ENCODE measurements around the gene MGA.

MGA gene

DNA sequence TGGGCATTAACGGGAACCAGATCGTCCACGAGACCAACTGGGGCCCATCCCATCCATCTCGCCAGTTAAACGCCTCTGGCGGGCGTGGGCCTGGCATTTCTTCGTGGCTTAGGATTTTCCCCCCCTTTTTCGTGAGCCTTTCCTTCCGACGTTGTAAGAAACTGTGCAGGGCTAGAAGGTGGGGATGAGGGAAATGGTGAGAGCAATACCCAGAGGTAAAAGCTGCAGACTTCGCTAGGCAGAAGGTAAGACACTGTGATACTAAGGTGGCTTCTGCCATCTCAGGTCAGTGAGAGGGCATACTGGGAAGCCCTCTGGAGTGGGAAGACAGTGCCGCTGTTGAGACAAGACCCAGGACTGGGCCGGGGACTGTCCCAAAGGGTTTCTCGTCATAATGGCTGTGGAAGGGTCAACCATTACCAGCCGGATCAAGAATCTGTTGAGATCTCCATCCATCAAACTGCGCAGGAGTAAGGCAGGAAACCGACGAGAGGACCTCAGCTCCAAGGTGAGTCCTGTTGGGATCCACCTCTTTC lies 114.7 kb downstream of the MGA start:
- DNase-seq (ENCODE audit: low read depth, low spot score): no peak
- peak overlapping the region; percentile 85 for H3K4me3 ChIP-seq (ENCODE audit: low read length)

DNA sequence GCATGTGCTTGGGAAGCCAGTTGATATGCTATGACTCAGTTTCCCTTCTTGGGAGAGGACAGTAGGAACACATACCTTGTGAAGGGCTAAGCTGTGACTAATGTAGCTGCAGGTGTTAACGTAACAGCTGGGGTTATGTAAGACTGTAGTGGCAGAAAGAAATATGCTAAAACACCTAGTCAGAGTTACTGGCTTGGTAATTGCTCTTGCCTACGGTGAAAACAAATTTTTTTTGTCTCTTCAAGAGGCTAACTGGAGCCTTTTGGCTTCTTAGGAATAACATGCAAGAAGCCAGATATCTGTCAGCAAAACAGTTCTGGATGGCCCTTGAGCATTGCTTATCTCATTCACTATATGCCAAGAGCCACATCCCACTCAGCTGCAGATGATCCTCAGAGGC lies 115.4 kb downstream of the MGA start:
- no peak for DNase-seq (ENCODE audit: low read depth, low spot score)
- peak overlapping the region; percentile 85 for H3K4me3 ChIP-seq (ENCODE audit: low read length)

GRCh38 chr15:41777421-41777973 lies 117.3 kb downstream of the MGA start:
- DNase-seq (ENCODE audit: low read depth, low spot score): no peak
- no peak overlapping the region for H3K4me3 ChIP-seq (ENCODE audit: low read length)

DNA sequence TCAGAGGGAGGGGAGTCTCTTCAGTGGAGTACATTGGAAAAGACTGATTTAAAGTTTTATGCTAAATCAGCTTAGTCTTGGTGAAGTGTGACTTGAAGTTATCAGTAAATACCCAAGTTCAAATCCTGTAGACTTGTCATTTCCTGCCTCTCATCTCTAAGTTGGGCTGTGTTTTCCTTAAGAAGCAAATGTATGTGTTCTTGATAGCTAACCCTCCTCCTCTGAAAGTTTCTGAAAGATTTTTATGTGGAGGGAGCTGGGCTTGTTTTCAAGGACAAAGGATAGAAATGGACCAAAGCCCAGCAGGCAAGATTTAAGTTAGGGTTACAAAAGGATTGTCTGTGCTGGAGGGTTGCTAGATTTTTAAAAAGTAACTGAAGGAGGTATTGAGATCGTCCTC lies 118.3 kb downstream of the MGA start:
- no peak overlapping the region for H3K4me3 ChIP-seq (ENCODE audit: low read length)
- no peak for DNase-seq (ENCODE audit: low read depth, low spot score)

DNA sequence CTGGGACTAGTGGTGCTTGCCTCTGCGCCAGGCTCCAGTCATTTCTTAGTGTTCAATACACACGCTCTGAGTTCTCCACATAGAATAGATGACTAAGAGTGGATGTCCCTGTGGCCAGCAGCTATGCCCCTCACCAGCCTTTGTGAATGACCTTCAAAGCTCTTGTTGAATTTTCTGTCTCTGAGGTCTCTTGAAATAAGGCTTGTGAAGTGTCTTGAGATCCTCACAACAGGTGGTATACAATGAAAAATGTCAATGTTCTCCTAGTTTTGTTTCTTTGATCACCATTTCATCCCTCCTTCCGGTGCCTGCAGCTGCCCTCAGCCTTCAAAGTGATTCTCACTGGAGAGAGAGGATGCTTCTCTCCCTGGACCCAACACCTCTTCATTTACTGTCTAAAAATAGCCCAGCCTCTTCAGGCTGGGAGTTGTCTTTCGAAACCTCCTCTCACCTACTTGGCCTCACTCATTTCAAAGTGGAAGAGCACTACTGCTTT lies 119.5 kb downstream of the MGA start:
- no peak for DNase-seq (ENCODE audit: low read depth, low spot score)
- H3K4me3 ChIP-seq (ENCODE audit: low read length): no peak overlapping the region

DNA sequence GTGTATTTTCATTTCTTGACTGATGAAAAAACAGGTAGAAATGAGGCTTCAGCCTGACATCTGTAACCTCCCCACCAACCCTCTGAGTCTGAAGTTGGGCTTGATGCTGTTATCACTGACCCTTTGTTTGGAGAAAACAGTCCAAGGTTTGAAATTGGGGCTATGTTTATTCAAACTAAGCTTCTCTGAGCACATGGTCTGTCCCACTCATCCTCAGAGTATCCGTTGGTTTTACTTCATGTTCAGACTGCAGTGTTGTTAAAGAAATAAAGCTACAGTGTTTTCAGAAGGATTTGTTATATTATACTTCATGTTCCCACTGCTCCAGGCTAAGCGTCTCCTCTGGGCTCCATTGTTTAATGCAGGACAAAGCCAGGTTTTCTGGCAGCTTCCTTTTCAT lies 120.1 kb downstream of the MGA start:
- DNase-seq (ENCODE audit: low read depth, low spot score): no peak
- no peak overlapping the region for H3K4me3 ChIP-seq (ENCODE audit: low read length)

GRCh38 chr15:41780727-41781126 lies 120.5 kb downstream of the MGA start:
- DNase-seq (ENCODE audit: low read depth, low spot score): no peak
- H3K4me3 ChIP-seq (ENCODE audit: low read length): no peak overlapping the region

GRCh38 chr15:41782371-41783282 lies 122.4 kb downstream of the MGA start:
- no peak overlapping the region for H3K4me3 ChIP-seq (ENCODE audit: low read length)
- DNase-seq (ENCODE audit: low read depth, low spot score): no peak

DNA sequence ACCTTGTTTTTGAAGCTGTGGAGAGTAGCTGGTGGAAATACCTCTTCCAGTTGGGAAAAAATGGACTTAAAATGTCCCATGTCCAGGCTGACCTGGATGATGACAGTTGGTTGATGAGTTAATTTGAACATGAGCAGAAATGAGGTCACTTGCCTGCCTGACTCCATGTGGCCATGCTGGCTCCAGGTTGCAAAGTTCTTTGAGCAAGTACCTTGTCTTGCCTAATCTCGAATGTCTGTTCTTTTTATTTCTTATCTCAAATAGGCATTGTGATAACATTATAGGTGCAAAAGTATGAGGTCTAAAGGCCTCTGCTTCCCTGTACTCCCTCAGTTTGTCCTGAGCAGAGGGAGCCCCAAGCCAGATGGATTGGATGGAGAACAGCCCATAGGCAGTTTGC lies 123.1 kb downstream of the MGA start:
- no peak for DNase-seq (ENCODE audit: low read depth, low spot score)
- no peak overlapping the region for H3K4me3 ChIP-seq (ENCODE audit: low read length)

DNA sequence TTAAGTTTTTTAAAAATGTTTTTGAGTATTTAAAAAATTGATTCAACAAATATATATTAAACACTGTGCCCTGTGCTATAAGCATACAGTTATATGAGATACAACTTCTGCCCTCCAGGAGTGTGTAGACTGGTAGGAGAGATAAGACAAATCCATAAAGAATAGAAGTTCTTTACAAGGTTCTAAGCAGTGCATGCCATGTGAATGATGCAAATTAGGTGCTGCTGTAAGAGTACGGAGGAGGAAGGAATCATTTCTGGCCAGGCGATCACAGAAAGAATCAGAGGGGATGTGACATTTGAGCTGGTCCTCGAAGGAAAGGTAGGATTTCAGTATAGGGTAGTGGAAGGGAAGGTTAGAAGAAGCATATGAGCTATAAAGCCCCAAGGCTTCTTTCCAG lies 128.1 kb downstream of the MGA start:
- no peak for DNase-seq (ENCODE audit: low read depth, low spot score)
- H3K4me3 ChIP-seq (ENCODE audit: low read length): no peak overlapping the region

DNA sequence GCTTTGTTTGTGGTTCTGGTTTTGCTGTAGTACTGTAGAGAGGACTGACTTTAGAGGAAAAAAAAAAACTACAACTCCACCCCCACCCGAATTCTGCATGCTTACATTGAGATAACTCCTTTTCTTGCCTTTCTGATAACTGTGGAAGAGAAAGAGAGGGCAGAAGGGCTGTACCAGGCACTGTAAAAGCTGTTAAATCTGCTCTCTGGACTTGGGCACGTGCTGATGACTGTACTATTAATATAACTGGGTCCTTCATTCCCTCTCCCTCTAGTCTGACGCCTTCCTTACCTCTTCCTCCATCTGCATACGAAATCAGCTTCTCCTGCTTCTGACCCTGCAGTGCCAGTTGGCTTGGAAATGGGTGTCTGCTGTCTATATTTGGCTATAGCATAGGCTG lies 129.0 kb downstream of the MGA start:
- no peak for DNase-seq (ENCODE audit: low read depth, low spot score)
- H3K4me3 ChIP-seq (ENCODE audit: low read length): no peak overlapping the region

DNA sequence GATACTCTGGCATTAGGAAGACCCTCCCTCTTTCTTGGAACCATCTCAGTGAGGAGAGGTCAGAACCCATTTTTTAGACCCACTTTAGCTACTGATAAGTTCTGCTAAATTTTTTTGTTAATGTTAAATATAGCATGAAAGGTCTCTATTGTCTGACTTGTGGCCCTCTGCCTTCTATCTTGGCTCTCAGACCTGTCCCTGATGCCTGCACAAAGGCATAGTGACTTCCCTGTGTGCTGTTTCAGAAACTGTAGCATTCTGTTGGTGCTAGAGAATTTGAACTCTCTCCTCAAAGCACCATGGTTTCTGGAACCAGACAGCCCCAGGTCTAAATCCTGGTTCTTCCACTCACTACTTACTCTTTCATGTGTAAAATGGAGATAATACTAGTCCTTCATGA lies 129.5 kb downstream of the MGA start:
- H3K4me3 ChIP-seq (ENCODE audit: low read length): no peak overlapping the region
- no peak for DNase-seq (ENCODE audit: low read depth, low spot score)

GRCh38 chr15:41790169-41790568 lies 130.0 kb downstream of the MGA start:
- no peak overlapping the region for H3K4me3 ChIP-seq (ENCODE audit: low read length)
- no peak for DNase-seq (ENCODE audit: low read depth, low spot score)

DNA sequence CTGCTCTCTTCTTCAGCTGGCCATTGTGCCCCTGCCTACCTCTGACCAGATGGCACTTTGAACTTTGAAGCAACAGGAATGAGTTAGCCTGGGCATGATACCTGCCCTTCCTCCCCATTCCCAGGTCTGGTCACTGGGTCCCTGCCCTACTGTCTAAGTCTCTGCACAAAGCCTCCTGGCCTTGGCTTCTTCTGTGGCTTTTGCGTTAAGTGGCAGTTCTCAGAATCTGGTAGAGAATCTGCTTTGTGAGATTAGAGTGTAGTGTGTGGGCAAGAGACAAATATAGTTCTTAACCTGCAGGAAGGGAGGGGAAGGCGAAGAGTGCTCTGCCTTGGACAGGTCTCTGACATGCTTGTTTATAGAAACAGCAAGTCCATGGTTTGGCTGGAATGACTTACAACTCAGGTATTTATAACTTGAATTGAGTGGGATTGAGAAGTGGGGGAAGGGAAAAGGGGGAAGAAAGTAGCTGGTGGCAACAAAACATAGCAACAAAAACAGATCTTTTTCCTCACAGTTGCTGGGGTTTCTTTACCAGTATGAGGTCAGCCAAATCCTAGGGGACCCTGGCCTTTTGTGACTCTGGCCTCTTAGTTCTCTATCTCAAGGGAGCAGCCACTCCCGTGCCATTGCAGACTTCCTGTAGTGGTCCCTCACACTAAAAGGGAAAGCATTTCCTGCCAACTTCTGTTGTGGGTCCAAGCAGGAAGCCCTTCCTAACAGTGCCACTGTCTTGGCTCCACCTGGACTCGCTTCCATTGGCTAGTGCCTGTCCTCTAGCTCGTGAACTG lies 130.7 kb downstream of the MGA start:
- DNase-seq (ENCODE audit: low read depth, low spot score): peak; percentile 58
- H3K4me3 ChIP-seq (ENCODE audit: low read length): peak overlapping the region; percentile 11; the same call in 1 of the 2 replicates

DNA sequence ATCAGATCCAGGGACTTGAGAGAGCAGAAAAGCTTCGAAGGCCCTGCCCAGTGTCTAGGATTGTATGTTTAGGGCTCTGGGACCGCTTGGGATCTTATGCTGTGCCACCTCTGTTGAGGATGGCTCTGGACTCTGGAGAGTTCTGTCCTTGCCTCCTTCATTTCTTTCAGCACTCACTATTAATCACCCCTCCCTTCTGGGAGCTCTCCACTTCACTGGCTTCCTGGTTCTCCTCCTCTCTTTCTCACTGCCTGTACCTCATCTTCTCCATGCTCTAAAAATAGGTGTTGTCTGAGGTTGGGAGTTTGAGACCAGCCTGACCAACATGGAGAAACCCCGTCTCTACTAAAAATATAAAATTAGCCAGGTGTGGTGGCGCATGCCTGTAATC lies 131.3 kb downstream of the MGA start:
- H3K4me3 ChIP-seq (ENCODE audit: low read length): peak overlapping the region; percentile 11; the same call in 1 of the 2 replicates
- no peak for DNase-seq (ENCODE audit: low read depth, low spot score)

DNA sequence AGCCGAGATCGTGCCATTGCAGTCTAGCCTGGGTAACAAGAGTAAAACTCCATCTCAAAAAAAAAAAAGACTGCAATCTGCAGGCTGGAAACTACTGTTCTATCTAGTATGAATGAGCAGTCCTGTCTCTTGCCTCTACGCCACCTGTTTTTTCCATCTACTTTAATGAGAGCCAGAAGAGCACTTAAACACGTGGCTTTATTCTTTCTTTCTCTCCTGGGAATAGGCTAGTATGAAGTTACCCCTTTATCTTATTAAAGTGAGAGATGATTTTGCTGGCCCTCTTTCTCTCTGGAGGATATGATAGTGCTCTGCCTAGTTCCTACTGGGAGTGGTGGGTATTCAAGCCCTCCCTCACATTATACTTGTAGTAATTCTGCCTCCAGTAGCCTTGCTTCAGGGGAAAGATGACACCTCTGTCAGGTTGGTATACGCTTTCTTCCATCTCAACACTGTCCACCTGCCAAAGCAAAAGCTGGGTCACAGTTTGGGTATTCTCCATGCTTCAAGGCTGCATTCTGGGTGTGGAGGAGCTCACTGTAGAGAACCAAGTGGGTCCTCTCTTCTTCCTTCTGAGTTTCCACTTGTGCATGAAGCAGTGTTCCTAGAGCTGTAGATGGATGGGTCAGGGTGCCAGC lies 131.9 kb downstream of the MGA start:
- no peak for DNase-seq (ENCODE audit: low read depth, low spot score)
- H3K4me3 ChIP-seq (ENCODE audit: low read length): no peak overlapping the region

DNA sequence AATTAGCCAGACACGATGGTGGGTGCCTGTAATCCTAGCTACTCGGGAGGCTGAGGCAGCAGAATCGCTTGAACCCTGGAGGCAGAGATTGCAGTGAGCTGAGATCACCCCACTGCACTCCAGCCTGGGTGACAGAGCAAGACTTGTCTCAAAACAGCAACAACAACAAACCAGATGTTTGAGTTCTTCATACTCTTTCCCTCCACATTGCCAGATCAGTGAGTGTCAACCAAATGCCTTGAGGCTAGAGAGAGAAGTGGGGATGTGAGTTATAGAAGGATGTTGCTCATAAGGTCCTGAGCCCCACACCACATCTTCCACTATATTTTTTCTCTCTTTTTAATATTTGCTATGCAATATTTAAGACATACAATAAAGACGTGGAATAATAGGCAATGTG lies 133.9 kb downstream of the MGA start:
- H3K4me3 ChIP-seq (ENCODE audit: low read length): no peak overlapping the region
- no peak for DNase-seq (ENCODE audit: low read depth, low spot score)

DNA sequence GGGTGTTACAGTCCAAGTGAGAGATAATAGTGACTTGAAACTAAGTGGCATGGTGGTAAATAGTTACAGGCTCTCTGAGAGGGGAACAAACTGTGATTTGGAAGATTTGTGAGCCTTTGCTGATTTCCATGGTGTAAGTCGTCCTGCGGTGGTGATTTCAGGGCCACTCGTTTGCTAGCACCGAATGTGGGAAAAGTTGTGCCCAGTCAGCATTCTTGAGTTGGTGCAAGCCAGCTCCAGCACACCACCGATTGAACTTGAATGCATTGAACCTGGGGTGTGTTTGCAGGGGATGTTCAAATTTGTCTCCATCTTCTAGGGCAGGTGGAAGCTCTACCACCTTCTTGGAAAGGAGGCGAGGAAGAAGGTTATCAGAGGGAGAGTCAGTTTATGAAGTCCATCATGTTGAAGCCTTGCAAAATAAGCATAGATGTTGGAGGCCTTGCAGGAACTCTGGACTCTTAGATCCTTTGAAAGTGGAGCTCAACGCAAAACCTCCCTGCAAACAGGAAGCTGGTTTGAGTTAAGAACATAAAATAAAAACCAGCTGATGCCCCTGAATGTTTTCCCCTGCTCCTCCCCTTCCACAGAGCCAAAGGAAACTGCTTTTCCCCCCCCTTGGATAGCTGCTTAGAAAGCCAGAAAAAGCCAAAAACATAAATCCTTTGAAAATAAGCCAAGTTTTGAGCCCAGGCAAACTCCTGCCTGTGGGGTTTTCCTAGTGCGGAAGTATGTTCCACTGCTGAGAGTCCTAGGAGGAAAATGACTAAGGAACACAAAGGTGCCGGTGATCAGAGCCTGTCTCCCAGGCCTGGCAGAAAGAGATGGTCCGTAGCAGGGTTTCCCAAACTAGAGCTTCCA lies 136.0 kb downstream of the MGA start:
- no peak overlapping the region for H3K4me3 ChIP-seq (ENCODE audit: low read length)
- no peak for DNase-seq (ENCODE audit: low read depth, low spot score)

Data from Jurkat, Clone E6-1 (cell line).